SK-N-SH (cell line): ENCODE results near the gene KLF12. TPM values are rescaled to one million over a fixed set of nuclear protein-coding genes. Genes with fewer than 3 reads are reported as not detected.

Experiments used
- CTCF ChIA-PET: fragments of 300-600, 350-600 bp; formaldehyde crosslinking; extraction: SDS; loops from one replicate; lab custom pipeline; 2021; lab: Yijun Ruan, JAX
- POLR2A ChIA-PET: fragments of 350-600 bp; sonication (Branson Sonifier 250); formaldehyde crosslinking; extraction: SDS; loops from one replicate; lab custom pipeline; 2020; ENCODE audit warnings: antibody characterized with exemption, inconsistent platforms; lab: Yijun Ruan, JAX
- DNase-seq: peaks from one replicate; pipeline ENCODE4 v3.0.0; 2012
- H2AFZ ChIP-seq: fragments of 200-600 bp; sonication (generic); 2 replicates; pipeline ENCODE4 v1.8.1; 2016; ENCODE audit warnings: antibody characterized with exemption, mild to moderate bottlenecking, low read depth
- H3F3A ChIP-seq: fragments of 200-600 bp; sonication (generic); replicated peaks from 2 replicates; pipeline ENCODE3; 2016; ENCODE audit warnings: antibody characterized with exemption, mild to moderate bottlenecking; ENCODE audit not compliant: insufficient read depth
- H3K27ac ChIP-seq, 2 experiments: fragments of 200-500 bp in 1 of 2; fragments of 200-600 bp in 1 of 2; sonication (Bioruptor generic) in 1 of 2; sonication (generic), shearing (Covaris generic) in 1 of 2; 2 replicates each; pipeline versions ENCODE4 v1.5.1 to v1.6.1; 2014 to 2016; ENCODE audit warnings: low read depth in 2 of 2, inconsistent platforms in 1 of 2, low read length in 1 of 2, mild to moderate bottlenecking in 1 of 2, mixed read lengths in 1 of 2
- H3K27me3 ChIP-seq: fragments of 200-600 bp; sonication (generic), shearing (Covaris generic); 2 replicates; pipeline ENCODE4 v1.6.1; 2016; ENCODE audit warnings: mixed run types; ENCODE audit not compliant: insufficient read depth
- H3K36me3 ChIP-seq, 2 experiments: fragments of 200-500 bp in 1 of 2; fragments of 200-600 bp in 1 of 2; sonication (Bioruptor generic) in 1 of 2; sonication (generic) in 1 of 2; replicated peaks in 1 of 2; 2 replicates each; pipeline versions ENCODE3 to v1.5.1; 2014 to 2016; ENCODE audit warnings: low read length in 1 of 2, mild to moderate bottlenecking in 1 of 2; ENCODE audit not compliant: insufficient read depth in 2 of 2, control insufficient read depth in 1 of 2
- H3K4me1 ChIP-seq, 2 experiments: fragments of 200-500 bp in 1 of 2; fragments of 200-600 bp in 1 of 2; sonication (Bioruptor generic) in 1 of 2; sonication (generic), shearing (Covaris generic) in 1 of 2; 2 replicates each; pipeline versions ENCODE4 v1.5.1 to v1.6.1; 2014 to 2016; ENCODE audit warnings: low read depth in 1 of 2, low read length in 1 of 2, mixed run types in 1 of 2; ENCODE audit not compliant: insufficient read depth in 2 of 2, control insufficient read depth in 1 of 2
- H3K4me2 ChIP-seq: fragments of 200-600 bp; sonication (generic), shearing (Covaris generic); 2 replicates; pipeline ENCODE4 v1.6.1; 2017; ENCODE audit warnings: mixed run types
- H3K4me3 ChIP-seq, 2 experiments: fragments of 200-500 bp in 1 of 2; fragments of 200-600 bp in 1 of 2; sonication (Bioruptor generic) in 1 of 2; sonication (generic), shearing (Covaris generic) in 1 of 2; 2 replicates each; pipeline versions ENCODE4 v1.5.1 to v1.8.1; 2014 to 2016; ENCODE audit warnings: low read depth in 2 of 2, inconsistent platforms in 1 of 2, low read length in 1 of 2, mild to moderate bottlenecking in 1 of 2, mixed read lengths in 1 of 2, moderate library complexity in 1 of 2
- H3K79me2 ChIP-seq: fragments of 200-600 bp; sonication (generic); 2 replicates; pipeline ENCODE4 v1.8.1; 2017; ENCODE audit warnings: mild to moderate bottlenecking; ENCODE audit not compliant: insufficient read depth
- H3K9ac ChIP-seq: fragments of 200-600 bp; sonication (generic); 2 replicates; pipeline ENCODE4 v1.6.1; 2017; ENCODE audit warnings: mixed run types
- H3K9me2 ChIP-seq: fragments of 200-600 bp; sonication (generic); 2 replicates; pipeline ENCODE4 v1.6.1; 2017; ENCODE audit warnings: mixed run types
- H3K9me3 ChIP-seq: fragments of 200-600 bp; sonication (generic); 2 replicates; pipeline ENCODE4 v1.6.1; 2017; ENCODE audit warnings: mixed run types, mild to moderate bottlenecking, moderate library complexity
- H4K20me1 ChIP-seq: fragments of 200-600 bp; sonication (generic); 2 replicates; pipeline ENCODE4 v1.6.1; 2017; ENCODE audit warnings: mild to moderate bottlenecking, mixed run types; ENCODE audit not compliant: insufficient read depth
- CHD2 ChIP-seq: fragments of 150-350 bp; IDR thresholded peaks from 2 replicates; pipeline ENCODE4 v1.6.1; 2018; ENCODE audit warnings: low read length; ENCODE audit not compliant: partially characterized antibody
- EZH2phosphoT487 ChIP-seq: fragments of 200-600 bp; sonication (generic); IDR thresholded peaks from 2 replicates; pipeline ENCODE4 v1.6.1; 2017; ENCODE audit warnings: low read depth, mixed run types, mild to moderate bottlenecking, antibody characterized with exemption, moderate library complexity, borderline replicate concordance
- FOSL2 ChIP-seq: IDR thresholded peaks from 2 replicates; pipeline ENCODE4 v1.4.0; 2012; ENCODE audit warnings: low read depth, mild to moderate bottlenecking, moderate library complexity, borderline replicate concordance
- GATA2 ChIP-seq: sonication (generic); formaldehyde crosslinking; IDR thresholded peaks from 2 replicates; pipeline ENCODE4 v1.5.0; 2020; ENCODE audit warnings: mild to moderate bottlenecking, missing genetic modification reagents
- IRF3 ChIP-seq: fragments of 150-350 bp; IDR thresholded peaks from 2 replicates; pipeline ENCODE4 v1.6.1; 2016; ENCODE audit warnings: mild to moderate bottlenecking, low read depth, low read length
- NFIC ChIP-seq: IDR thresholded peaks from 2 replicates; pipeline ENCODE4 v1.4.0; 2012; ENCODE audit warnings: borderline replicate concordance
- NRF1 ChIP-seq: IDR thresholded peaks from 2 replicates; pipeline ENCODE4 v1.6.1; 2012; ENCODE audit warnings: low read depth, mild to moderate bottlenecking, low read length
- RAD21 ChIP-seq: IDR thresholded peaks from 2 replicates; pipeline ENCODE4 v1.6.1; 2012; ENCODE audit warnings: mild to moderate bottlenecking, low read length
- RFX5 ChIP-seq: IDR thresholded peaks from 2 replicates; pipeline ENCODE4 v1.6.1; 2012; ENCODE audit warnings: mild to moderate bottlenecking, improper control_type of control experiment, low read length
- RXRA ChIP-seq: IDR thresholded peaks from 2 replicates; pipeline ENCODE4 v1.4.0; 2012; ENCODE audit warnings: low read depth, mild to moderate bottlenecking, borderline replicate concordance
- SMC3 ChIP-seq: IDR thresholded peaks from 2 replicates; pipeline ENCODE4 v1.6.1; 2012; ENCODE audit warnings: low read depth, low read length, improper control_type of control experiment
- TAF1 ChIP-seq: IDR thresholded peaks from 2 replicates; pipeline ENCODE4 v1.6.1; 2012; ENCODE audit warnings: low read depth, mild to moderate bottlenecking, low read length, moderate library complexity, borderline replicate concordance
- YY1 ChIP-seq: IDR thresholded peaks from 2 replicates; pipeline ENCODE4 v1.4.0; 2012; ENCODE audit warnings: low read depth, mild to moderate bottlenecking
- polyA plus RNA-seq, 3 experiments: library from polyadenylated mRNA; depleted of rRNA; stranded (reverse); fragments of >200 nt; gene quantifications; 2 replicates each; pipeline ENCODE4 v1.2.3, GENCODE V29; 2012
- TF ChIP-seq, protein P1 (sequence below): IDR thresholded peaks from 2 replicates; pipeline ENCODE4; 2012
- TF ChIP-seq, protein P2 (sequence below): fragments of 200-600 bp; sonication (generic); IDR thresholded peaks from 2 replicates; pipeline ENCODE4 v1.6.1; 2017; ENCODE audit warnings: antibody characterized with exemption, mild to moderate bottlenecking, moderate library complexity
- TF ChIP-seq, protein P3 (sequence below): IDR thresholded peaks from 2 replicates; pipeline ENCODE4 v1.4.0; 2012; ENCODE audit warnings: low read depth, borderline replicate concordance

The KLF12 gene
- polyA plus RNA-seq, 1 of the 3 experiments (the other 2 are of a cell fraction): 2.4 TPM

DNA sequence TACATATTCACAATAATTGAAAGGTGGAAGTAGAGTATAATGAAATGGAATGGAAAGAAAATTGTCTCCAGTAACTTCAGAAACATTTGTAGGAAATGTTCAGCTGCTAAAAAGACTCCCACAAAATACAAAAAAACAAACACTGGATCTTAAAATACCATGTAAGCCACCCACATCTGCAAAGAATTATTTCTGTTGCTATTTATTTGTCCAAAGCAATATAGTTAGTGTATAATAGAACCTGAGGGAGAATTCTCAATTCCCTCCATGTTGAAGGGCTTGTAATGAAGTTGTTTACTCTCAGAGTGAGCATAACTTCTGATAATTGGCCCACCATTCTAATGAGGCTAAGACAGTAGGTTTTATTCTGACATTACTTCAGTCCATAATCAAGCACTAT, 37.4 kb upstream of the KLF12 start:
- POLR2A ChIA-PET: interaction anchor here (0.5 kb wide), 1 partner anchor 1032 kb away, joined by 3 read pairs; no protein-coding TSS in a partner anchor
- no peak for DNase-seq
- Histone ChIP-seq H3K9ac (no peak overlapping the region), H3K79me2 (no peaks in the 10 kb centered on the region), H3K27me3 (no peaks in the 10 kb centered on the region), H3K4me3 (no peak overlapping the region), H2AFZ (no peak overlapping the region), H3K9me2 (no peaks in the 10 kb centered on the region), H3K9me3 (no peaks in the 10 kb centered on the region), H3K4me1 (peaks cover 0 to 7% of the 10 kb centered on the region in 2 experiments; a peak in 2 of 4 replicates), H3K27ac (no peak overlapping the region), H3F3A (no peaks in the 10 kb centered on the region), H4K20me1 (no peaks in the 10 kb centered on the region), H3K36me3 (no peaks in the 10 kb centered on the region)
- CTCF ChIA-PET: no interaction called here
- TF ChIP-seq, protein P1, sequence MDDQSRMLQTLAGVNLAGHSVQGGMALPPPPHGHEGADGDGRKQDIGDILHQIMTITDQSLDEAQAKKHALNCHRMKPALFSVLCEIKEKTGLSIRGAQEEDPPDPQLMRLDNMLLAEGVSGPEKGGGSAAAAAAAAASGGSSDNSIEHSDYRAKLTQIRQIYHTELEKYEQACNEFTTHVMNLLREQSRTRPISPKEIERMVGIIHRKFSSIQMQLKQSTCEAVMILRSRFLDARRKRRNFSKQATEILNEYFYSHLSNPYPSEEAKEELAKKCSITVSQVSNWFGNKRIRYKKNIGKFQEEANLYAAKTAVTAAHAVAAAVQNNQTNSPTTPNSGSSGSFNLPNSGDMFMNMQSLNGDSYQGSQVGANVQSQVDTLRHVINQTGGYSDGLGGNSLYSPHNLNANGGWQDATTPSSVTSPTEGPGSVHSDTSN: no peak
- TF ChIP-seq, protein P2, sequence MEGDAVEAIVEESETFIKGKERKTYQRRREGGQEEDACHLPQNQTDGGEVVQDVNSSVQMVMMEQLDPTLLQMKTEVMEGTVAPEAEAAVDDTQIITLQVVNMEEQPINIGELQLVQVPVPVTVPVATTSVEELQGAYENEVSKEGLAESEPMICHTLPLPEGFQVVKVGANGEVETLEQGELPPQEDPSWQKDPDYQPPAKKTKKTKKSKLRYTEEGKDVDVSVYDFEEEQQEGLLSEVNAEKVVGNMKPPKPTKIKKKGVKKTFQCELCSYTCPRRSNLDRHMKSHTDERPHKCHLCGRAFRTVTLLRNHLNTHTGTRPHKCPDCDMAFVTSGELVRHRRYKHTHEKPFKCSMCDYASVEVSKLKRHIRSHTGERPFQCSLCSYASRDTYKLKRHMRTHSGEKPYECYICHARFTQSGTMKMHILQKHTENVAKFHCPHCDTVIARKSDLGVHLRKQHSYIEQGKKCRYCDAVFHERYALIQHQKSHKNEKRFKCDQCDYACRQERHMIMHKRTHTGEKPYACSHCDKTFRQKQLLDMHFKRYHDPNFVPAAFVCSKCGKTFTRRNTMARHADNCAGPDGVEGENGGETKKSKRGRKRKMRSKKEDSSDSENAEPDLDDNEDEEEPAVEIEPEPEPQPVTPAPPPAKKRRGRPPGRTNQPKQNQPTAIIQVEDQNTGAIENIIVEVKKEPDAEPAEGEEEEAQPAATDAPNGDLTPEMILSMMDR: no peak
- TF ChIP-seq RAD21: no peak
- no peak for TF ChIP-seq SMC3
- TF ChIP-seq RFX5: no peak
- TF ChIP-seq GATA2 (CRISPR knock-in tag): no peak
- no peak for TF ChIP-seq CHD2
- no peak for TF ChIP-seq FOSL2
- TF ChIP-seq, protein P3, sequence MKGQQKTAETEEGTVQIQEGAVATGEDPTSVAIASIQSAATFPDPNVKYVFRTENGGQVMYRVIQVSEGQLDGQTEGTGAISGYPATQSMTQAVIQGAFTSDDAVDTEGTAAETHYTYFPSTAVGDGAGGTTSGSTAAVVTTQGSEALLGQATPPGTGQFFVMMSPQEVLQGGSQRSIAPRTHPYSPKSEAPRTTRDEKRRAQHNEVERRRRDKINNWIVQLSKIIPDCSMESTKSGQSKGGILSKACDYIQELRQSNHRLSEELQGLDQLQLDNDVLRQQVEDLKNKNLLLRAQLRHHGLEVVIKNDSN: no peak
- TF ChIP-seq NRF1: no peak
- no peak for TF ChIP-seq RXRA
- TF ChIP-seq TAF1: no peak
- no peak for TF ChIP-seq EZH2phosphoT487
- no peak for TF ChIP-seq IRF3
- TF ChIP-seq NFIC: no peak
- TF ChIP-seq YY1: no peak
- TF ChIP-seq, all 33 proteins: peak for 0
- no peak overlapping the region for H3K4me2 ChIP-seq
